ENCODE measurements around the gene ZNF730. TPM values are rescaled to one million over a fixed set of nuclear protein-coding genes. Genes with fewer than 3 reads are reported as not detected.
"Not testable (repeated sequence)": the region's sequence is repeated elsewhere in the genome, so short reads cannot be mapped to it uniquely, and the experiment has no call there.

ZNF730 gene
- 8.3 TPM for total RNA-seq (ENCODE audit: unreplicated experiment)
- long read RNA-seq, partial matches to known transcripts: 0 of 2 reads
- long read RNA-seq, other reads (novel, unspliced or antisense): 2 of 2 reads

- no peak for TF ChIP-seq CTCF (IDR thresholded peaks at IDR 0.05; ENCODE audit: unreplicated experiment)
- DNase-seq (ENCODE audit: low spot score): peak; percentile 63
- H3K9me3 Mint-ChIP-seq (ENCODE audit: unreplicated experiment): no peaks in the 10 kb centered on the region
- peak within 1 kb of the TSS; percentile 92 for H3K4me3 Mint-ChIP-seq (ENCODE audit: unreplicated experiment)
- peaks cover 2% of the 10 kb centered on the region for H3K4me1 Mint-ChIP-seq (ENCODE audit: unreplicated experiment)
- no peaks in the 10 kb centered on the region for H3K27me3 Mint-ChIP-seq (ENCODE audit: unreplicated experiment)
- H3K36me3 Mint-ChIP-seq (ENCODE audit: low read depth, unreplicated experiment): peaks cover 12% of the 10 kb centered on the region
- H3K27ac Mint-ChIP-seq (ENCODE audit: unreplicated experiment): peak within 1 kb of the TSS; percentile 95
Measured at GRCh38 chr19:23116802-23117571, at the start of gene ZNF730. ZNF730 (plus strand) TSS chr19:23117025; CDS start chr19:23117174, 149 bp downstream.

GRCh38 chr19:23070353-23071146, 46.3 kb upstream of the ZNF730 start:
- no peak for DNase-seq (ENCODE audit: low spot score)

GRCh38 chr19:23071147-23071511, 45.7 kb upstream of the ZNF730 start:
- Mint-ChIP-seq H3K36me3 (ENCODE audit: low read depth, unreplicated experiment) (peaks cover 22% of the 10 kb centered on the region), H3K4me1 (ENCODE audit: unreplicated experiment) (peaks cover 3% of the 10 kb centered on the region), H3K27ac (ENCODE audit: unreplicated experiment) (no peak overlapping the region), H3K9me3 (ENCODE audit: unreplicated experiment) (peaks cover 37% of the 10 kb centered on the region), H3K4me3 (ENCODE audit: unreplicated experiment) (no peak overlapping the region), H3K27me3 (ENCODE audit: unreplicated experiment) (peaks cover 19% of the 10 kb centered on the region)
- DNase-seq (ENCODE audit: low spot score): no peak
- TF ChIP-seq CTCF (IDR thresholded peaks at IDR 0.05; ENCODE audit: unreplicated experiment): no peak

More at GRCh38 chr19:23070353-23071146, 46.3 kb upstream of the ZNF730 start:
- Mint-ChIP-seq H3K4me1 (ENCODE audit: unreplicated experiment) (no peaks in the 10 kb centered on the region), H3K27ac (ENCODE audit: unreplicated experiment) (no peak overlapping the region), H3K4me3 (ENCODE audit: unreplicated experiment) (peak overlapping the region; percentile 56), H3K36me3 (ENCODE audit: low read depth, unreplicated experiment) (peaks cover 23% of the 10 kb centered on the region), H3K9me3 (ENCODE audit: unreplicated experiment) (peaks cover 43% of the 10 kb centered on the region), H3K27me3 (ENCODE audit: unreplicated experiment) (peaks cover 19% of the 10 kb centered on the region)
- no peak for TF ChIP-seq CTCF (IDR thresholded peaks at IDR 0.05; ENCODE audit: unreplicated experiment)

- H3K4me3 Mint-ChIP-seq (ENCODE audit: unreplicated experiment): peak overlapping the region; percentile 91
- peaks cover 13% of the 10 kb centered on the region for H3K36me3 Mint-ChIP-seq (ENCODE audit: low read depth, unreplicated experiment)
- DNase-seq (ENCODE audit: low spot score): peak; percentile 76
- peaks cover 16% of the 10 kb centered on the region for H3K27me3 Mint-ChIP-seq (ENCODE audit: unreplicated experiment)
- H3K27ac Mint-ChIP-seq (ENCODE audit: unreplicated experiment): peak overlapping the region; percentile 77
- H3K4me1 Mint-ChIP-seq (ENCODE audit: unreplicated experiment): peaks cover 13% of the 10 kb centered on the region
- peaks cover 10% of the 10 kb centered on the region for H3K9me3 Mint-ChIP-seq (ENCODE audit: unreplicated experiment)
- no peak for TF ChIP-seq CTCF (IDR thresholded peaks at IDR 0.05; ENCODE audit: unreplicated experiment)
Measured at GRCh38 chr19:23075031-23075733, 41.6 kb upstream of the ZNF730 start.

- H3K36me3 Mint-ChIP-seq (ENCODE audit: low read depth, unreplicated experiment); H3K4me3 Mint-ChIP-seq (ENCODE audit: unreplicated experiment); H3K9me3 Mint-ChIP-seq (ENCODE audit: unreplicated experiment); H3K27me3 Mint-ChIP-seq (ENCODE audit: unreplicated experiment); H3K27ac Mint-ChIP-seq (ENCODE audit: unreplicated experiment); DNase-seq (ENCODE audit: low spot score): not testable (repeated sequence)
- H3K4me1 Mint-ChIP-seq (ENCODE audit: unreplicated experiment): peaks cover 13% of the 10 kb centered on the region
Measured at GRCh38 chr19:23077776-23078175, 39.0 kb upstream of the ZNF730 start.
